Upper lobe of right lung (tissue), 1 donor: Measurements from ENCODE around the gene ATF1. TPM values are rescaled to one million over a fixed set of nuclear protein-coding genes. Genes with fewer than 3 reads are reported as not detected.

Experiments
- ATAC-seq: fragments of 200-7000 bp; cut with Tn5 transposase; one replicate; pipeline ENCODE4 v1.9.1; 2020; ENCODE audit warnings: mild to moderate bottlenecking, moderate library complexity
- DNase-seq: peaks from one replicate; pipeline ENCODE4 v3.0.0-alpha.2; 2020
- H3K27ac ChIP-seq: fragments of 200-600 bp; one replicate; pipeline ENCODE4 v1.8.0; 2022
- H3K27me3 ChIP-seq: fragments of 200-600 bp; one replicate; pipeline ENCODE4 v1.8.0; 2022; ENCODE audit warnings: mild to moderate bottlenecking
- H3K36me3 ChIP-seq: fragments of 200-600 bp; one replicate; pipeline ENCODE4 v1.8.0; 2022
- H3K4me1 ChIP-seq: fragments of 200-600 bp; one replicate; pipeline ENCODE4 v1.8.0; 2022
- H3K4me3 ChIP-seq: fragments of 200-600 bp; one replicate; pipeline ENCODE4 v1.8.0; 2022; ENCODE audit warnings: mild to moderate bottlenecking
- H3K9me3 ChIP-seq: fragments of 200-600 bp; one replicate; pipeline ENCODE4 v1.8.0; 2022
- intact Hi-C: fragments of 100-400 bp; cut with DNase I; formaldehyde crosslinking; loops from one replicate; pipeline ENCODE4 v1.11.0; 2022
- total RNA-seq: library from RNA; stranded (reverse); fragmentation: NEBNext Ultra II Directional; extraction: Animal tissue kit (Norgen Biotek cat#: 25700); gene quantifications from one replicate; pipeline ENCODE4 v1.2.1, GENCODE V29; 2021
- TF ChIP-seq, protein P1 (sequence below): fragments of 200-600 bp; IDR thresholded peaks from one replicate; pipeline ENCODE4 v1.8.0; 2022; ENCODE audit warnings: antibody characterized with exemption
- donor health status: DM: no; HTN: yes; CAD: no; lungs with severe emphysema.

ATF1 gene
- total RNA-seq, 1 donor from 2014 or later, result 36.8 TPM

DNA sequence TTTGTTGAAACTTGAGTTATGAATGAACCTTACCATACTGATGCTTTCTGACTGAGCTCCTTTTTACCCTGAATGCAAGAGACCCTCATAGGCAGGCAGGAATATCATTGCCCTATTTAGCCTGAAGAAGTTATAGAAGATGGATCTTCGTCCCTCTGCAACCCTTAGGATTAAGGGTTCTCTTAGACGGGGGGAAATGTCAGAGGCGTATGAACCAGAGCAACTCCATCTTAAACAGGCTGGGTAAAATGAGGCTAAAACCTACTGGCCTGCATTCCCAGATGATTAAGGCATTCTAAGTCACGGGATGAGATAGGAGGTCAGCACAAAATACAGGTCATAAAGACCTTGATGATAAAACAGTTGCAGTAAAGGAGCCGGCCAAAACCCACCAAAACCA, 7.5 kb downstream of the ATF1 start:
- Histone ChIP-seq H3K4me1 (no peaks in the 10 kb centered on the region), H3K36me3 (peaks cover 8% of the 10 kb centered on the region), H3K9me3 (no peaks in the 10 kb centered on the region), H3K27ac (no peak overlapping the region), H3K4me3 (no peak overlapping the region), H3K27me3 (no peaks in the 10 kb centered on the region)
- TF ChIP-seq, protein P1, sequence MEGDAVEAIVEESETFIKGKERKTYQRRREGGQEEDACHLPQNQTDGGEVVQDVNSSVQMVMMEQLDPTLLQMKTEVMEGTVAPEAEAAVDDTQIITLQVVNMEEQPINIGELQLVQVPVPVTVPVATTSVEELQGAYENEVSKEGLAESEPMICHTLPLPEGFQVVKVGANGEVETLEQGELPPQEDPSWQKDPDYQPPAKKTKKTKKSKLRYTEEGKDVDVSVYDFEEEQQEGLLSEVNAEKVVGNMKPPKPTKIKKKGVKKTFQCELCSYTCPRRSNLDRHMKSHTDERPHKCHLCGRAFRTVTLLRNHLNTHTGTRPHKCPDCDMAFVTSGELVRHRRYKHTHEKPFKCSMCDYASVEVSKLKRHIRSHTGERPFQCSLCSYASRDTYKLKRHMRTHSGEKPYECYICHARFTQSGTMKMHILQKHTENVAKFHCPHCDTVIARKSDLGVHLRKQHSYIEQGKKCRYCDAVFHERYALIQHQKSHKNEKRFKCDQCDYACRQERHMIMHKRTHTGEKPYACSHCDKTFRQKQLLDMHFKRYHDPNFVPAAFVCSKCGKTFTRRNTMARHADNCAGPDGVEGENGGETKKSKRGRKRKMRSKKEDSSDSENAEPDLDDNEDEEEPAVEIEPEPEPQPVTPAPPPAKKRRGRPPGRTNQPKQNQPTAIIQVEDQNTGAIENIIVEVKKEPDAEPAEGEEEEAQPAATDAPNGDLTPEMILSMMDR, result no peak
- no peak for ATAC-seq
- intact Hi-C loops, result no loop called here
- no peak for DNase-seq

DNA sequence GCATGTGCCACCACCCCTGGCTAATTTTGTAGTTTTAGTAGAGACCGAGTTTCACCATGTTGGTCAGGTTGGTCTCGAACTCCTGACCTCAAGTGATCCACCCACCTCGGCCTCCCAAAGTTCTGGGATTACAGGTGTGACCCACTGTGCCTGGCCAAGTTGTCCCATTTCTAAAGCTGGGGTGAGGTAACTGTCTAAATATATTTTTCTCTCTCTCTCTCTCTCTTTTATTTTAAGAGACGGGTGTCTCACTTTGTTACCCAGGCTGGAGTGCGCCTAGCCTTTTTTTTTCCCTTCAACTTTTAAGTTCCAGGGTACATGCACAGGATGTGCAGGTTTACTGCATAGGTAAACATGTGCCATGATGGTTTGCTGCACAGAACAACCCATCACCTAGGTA, 8.6 kb downstream of the ATF1 start:
- no peaks in the 10 kb centered on the region for H3K9me3 ChIP-seq
- TF ChIP-seq, protein P1, result no peak
- no peaks in the 10 kb centered on the region for H3K4me1 ChIP-seq
- intact Hi-C loops, result no loop called here
- H3K4me3 ChIP-seq, result no peak overlapping the region
- DNase-seq, result no peak
- ATAC-seq, result no peak
- no peaks in the 10 kb centered on the region for H3K27me3 ChIP-seq
- no peak overlapping the region for H3K27ac ChIP-seq
- H3K36me3 ChIP-seq, result peaks cover 8% of the 10 kb centered on the region

GRCh38 chr12:50772877-50773276, 9.0 kb downstream of the ATF1 start:
- ATAC-seq, result no peak
- H3K27me3 ChIP-seq, result no peaks in the 10 kb centered on the region

DNA sequence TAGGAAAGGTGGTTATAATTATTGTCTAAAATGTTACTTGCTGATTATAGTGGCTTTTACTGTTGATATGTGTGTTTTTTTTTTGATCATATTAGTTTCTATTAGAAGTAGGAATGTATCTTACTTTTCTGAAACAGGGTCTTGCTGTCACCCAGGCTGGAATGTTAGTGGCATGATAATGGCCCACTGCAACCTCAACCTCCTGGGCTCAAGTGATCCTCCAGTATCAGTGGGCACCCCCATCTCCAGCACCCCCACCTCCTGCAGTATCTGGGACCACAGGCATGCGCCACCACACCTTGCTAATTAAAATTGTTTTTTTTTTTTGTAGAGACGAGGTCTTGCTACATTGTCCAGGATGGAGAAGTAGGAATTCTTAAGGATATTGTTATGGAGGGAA, 11.3 kb downstream of the ATF1 start:
- DNase-seq, result no peak
- Histone ChIP-seq H3K36me3 (peaks cover 8% of the 10 kb centered on the region), H3K27ac (no peak overlapping the region), H3K4me1 (no peaks in the 10 kb centered on the region), H3K4me3 (no peak overlapping the region), H3K27me3 (no peaks in the 10 kb centered on the region), H3K9me3 (no peaks in the 10 kb centered on the region)
- ATAC-seq, result no peak
- TF ChIP-seq, protein P1, result no peak
- intact Hi-C loops, result no loop called here

More at GRCh38 chr12:50772877-50773276, 9.0 kb downstream of the ATF1 start:
- Histone ChIP-seq H3K27ac (no peak overlapping the region), H3K9me3 (no peaks in the 10 kb centered on the region), H3K4me1 (no peaks in the 10 kb centered on the region), H3K4me3 (no peak overlapping the region), H3K36me3 (peaks cover 8% of the 10 kb centered on the region)
- intact Hi-C loops, result no loop called here
- DNase-seq, result no peak
- TF ChIP-seq, protein P1, result no peak

GRCh38 chr12:50776749-50777728, 13.1 kb downstream of the ATF1 start:
- peaks cover 7% of the 10 kb centered on the region for H3K36me3 ChIP-seq
- ATAC-seq (no peak), DNase-seq (no peak)
- no peaks in the 10 kb centered on the region for H3K9me3 ChIP-seq
- TF ChIP-seq, protein P1, result no peak
- no peak overlapping the region for H3K4me3 ChIP-seq
- no peaks in the 10 kb centered on the region for H3K27me3 ChIP-seq
- no peak overlapping the region for H3K27ac ChIP-seq
- H3K4me1 ChIP-seq, result no peaks in the 10 kb centered on the region
- intact Hi-C loops, result no loop called here
